HL-60 (cell line): ENCODE data around the gene ETV5.

Experiments used
- DNase-seq, 2 experiments: peaks; one replicate each; pipeline ENCODE4 v3.0.0-alpha.2; 2010 to 2020; ENCODE audit warnings: low read depth in 1 of 2, low spot score in 1 of 2
- H3K27ac ChIP-seq: fragments of 250-450 bp; sonication (Bioruptor Pico); replicated peaks from 2 replicates; pipeline ENCODE4 v1.5.1; 2020; ENCODE audit warnings: mild to moderate bottlenecking, moderate library complexity
- H3K27me3 ChIP-seq: fragments of 250-450 bp; sonication (Bioruptor Pico); 2 replicates; pipeline ENCODE4 v1.5.1; 2021; ENCODE audit warnings: mild to moderate bottlenecking, moderate library complexity; ENCODE audit not compliant: insufficient read depth, poor library complexity, severe bottlenecking
- H3K4me3 ChIP-seq: replicated peaks from 2 replicates; pipeline ENCODE4 v1.5.1; 2011; ENCODE audit warnings: mild to moderate bottlenecking, control low read depth, low read length; ENCODE audit not compliant: insufficient read depth
- CTCF ChIP-seq: IDR thresholded peaks from one replicate; pipeline ENCODE4 v1.5.1; 2011; ENCODE audit warnings: low read length, control low read depth, inconsistent platforms; ENCODE audit not compliant: insufficient read depth
- GABPA ChIP-seq: IDR thresholded peaks from 2 replicates; pipeline ENCODE4 v1.6.1; 2012; ENCODE audit warnings: low read depth
- POLR2AphosphoS5 ChIP-seq: IDR thresholded peaks from 2 replicates; pipeline ENCODE4 v1.6.1; 2012; ENCODE audit warnings: low read depth
- SPI1 ChIP-seq: IDR thresholded peaks from 2 replicates; pipeline ENCODE4 v1.6.1; 2012; ENCODE audit warnings: low read depth, mild to moderate bottlenecking, borderline replicate concordance
- TF ChIP-seq, protein P1 (sequence below): IDR thresholded peaks from 2 replicates; pipeline ENCODE4 v1.6.1; 2012; ENCODE audit warnings: low read depth; ENCODE audit not compliant: insufficient replicate concordance

Gene ETV5

DNA sequence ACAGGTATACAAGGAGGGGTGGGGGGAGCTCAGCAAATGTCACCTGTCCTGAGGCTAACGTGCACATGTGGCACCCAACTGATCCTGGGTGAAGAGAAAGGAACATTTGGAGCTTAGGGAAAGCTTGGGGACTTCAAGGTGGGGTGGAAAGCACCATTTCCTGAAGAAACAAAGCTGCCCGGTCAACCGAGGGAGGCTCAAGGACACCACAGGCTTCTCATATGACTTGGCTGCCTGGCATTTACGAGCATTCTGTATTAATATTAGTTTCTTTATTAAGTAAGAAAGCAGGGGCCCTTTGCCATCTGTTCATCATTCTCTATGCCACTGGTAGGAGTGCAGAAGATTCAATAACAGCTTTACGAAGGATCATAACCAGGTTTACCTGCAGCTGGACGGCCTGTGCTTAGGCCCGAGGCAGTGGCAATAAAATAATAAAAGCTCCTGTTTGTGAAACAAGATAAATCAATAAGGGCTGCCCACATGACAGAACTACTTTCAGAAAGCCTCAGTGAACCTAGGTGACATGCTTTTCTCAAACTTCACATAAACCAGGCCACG is 54.0 kb downstream of the ETV5 start:
- TF ChIP-seq, protein P1, sequence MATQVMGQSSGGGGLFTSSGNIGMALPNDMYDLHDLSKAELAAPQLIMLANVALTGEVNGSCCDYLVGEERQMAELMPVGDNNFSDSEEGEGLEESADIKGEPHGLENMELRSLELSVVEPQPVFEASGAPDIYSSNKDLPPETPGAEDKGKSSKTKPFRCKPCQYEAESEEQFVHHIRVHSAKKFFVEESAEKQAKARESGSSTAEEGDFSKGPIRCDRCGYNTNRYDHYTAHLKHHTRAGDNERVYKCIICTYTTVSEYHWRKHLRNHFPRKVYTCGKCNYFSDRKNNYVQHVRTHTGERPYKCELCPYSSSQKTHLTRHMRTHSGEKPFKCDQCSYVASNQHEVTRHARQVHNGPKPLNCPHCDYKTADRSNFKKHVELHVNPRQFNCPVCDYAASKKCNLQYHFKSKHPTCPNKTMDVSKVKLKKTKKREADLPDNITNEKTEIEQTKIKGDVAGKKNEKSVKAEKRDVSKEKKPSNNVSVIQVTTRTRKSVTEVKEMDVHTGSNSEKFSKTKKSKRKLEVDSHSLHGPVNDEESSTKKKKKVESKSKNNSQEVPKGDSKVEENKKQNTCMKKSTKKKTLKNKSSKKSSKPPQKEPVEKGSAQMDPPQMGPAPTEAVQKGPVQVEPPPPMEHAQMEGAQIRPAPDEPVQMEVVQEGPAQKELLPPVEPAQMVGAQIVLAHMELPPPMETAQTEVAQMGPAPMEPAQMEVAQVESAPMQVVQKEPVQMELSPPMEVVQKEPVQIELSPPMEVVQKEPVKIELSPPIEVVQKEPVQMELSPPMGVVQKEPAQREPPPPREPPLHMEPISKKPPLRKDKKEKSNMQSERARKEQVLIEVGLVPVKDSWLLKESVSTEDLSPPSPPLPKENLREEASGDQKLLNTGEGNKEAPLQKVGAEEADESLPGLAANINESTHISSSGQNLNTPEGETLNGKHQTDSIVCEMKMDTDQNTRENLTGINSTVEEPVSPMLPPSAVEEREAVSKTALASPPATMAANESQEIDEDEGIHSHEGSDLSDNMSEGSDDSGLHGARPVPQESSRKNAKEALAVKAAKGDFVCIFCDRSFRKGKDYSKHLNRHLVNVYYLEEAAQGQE = no peak
- TF ChIP-seq GABPA (no peak), SPI1 (no peak), POLR2AphosphoS5 (no peak), CTCF (no peak)
- no peak overlapping the region for H3K4me3 ChIP-seq
- no peak for DNase-seq
- H3K27me3 ChIP-seq = no peaks in the 10 kb centered on the region
- no peak overlapping the region for H3K27ac ChIP-seq

- TF ChIP-seq GABPA (no peak), CTCF (no peak), POLR2AphosphoS5 (no peak), SPI1 (no peak)
- TF ChIP-seq, protein P1 = no peak
- Histone ChIP-seq H3K27me3 (no peaks in the 10 kb centered on the region), H3K4me3 (no peak overlapping the region), H3K27ac (no peak overlapping the region)
- DNase-seq = no peak
These were observed 54.7 kb downstream of the ETV5 start for GRCh38 chr3:186053954-186054791.

DNA sequence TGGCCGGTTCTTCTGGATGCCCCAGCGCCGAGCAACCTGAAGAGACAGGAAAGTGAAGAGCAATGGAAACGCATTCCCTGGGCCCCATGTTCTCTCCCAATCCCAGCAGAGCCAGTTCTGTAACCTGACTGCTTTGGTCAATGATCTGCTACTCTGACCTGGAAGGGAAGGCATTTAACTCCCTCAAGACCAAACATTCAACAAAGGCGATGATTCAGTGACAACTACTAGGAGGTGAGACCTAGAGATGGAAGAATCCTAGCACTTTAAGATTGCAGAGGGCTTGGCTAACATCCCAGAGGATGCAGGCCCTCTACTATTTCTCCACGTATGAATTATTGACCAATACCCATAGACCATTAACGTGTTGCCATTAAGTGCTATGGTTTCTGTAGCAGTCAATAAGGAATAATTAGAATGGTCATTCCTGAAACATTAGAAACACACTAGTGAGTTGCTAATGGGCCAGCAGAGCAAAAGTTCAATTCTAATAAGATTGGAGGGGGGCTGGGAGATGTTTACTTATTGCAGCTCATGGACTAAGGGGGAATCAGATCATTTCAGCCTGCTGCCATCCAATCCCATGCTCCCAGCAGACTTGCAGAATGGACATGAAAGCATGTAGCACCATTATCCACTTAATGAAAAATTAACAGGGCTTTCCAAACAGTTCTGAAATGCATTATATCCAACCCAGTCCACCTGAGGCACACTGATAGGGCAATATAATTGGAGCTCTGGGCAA is 56.6 kb downstream of the ETV5 start:
- no peaks in the 10 kb centered on the region for H3K27me3 ChIP-seq
- no peak overlapping the region for H3K27ac ChIP-seq
- H3K4me3 ChIP-seq = no peak overlapping the region
- DNase-seq = no peak
- no peak for TF ChIP-seq GABPA
- no peak for TF ChIP-seq POLR2AphosphoS5
- no peak for TF ChIP-seq SPI1
- TF ChIP-seq, protein P1 = no peak
- TF ChIP-seq CTCF = no peak
